CD4-positive, alpha-beta T cell treated with Interleukin-6 at 100 ng/mL for 8 hours (primary cell): ENCODE data around the gene MEA1.
"Not testable (repeated sequence)": the region's sequence is repeated elsewhere in the genome, so short reads cannot be mapped to it uniquely, and the experiment has no call there.

Source experiments
- DNase-seq: peaks from one replicate; pipeline ENCODE4 v3.0.0-alpha.2; 2020; ENCODE audit warnings: mixed read lengths, low spot score

MEA1 gene

GRCh38 chr6:43013843-43014433 is at the start of gene MEA1, which contains the start of gene KLHDC3:
TSS of gene MEA1 (minus strand) at chr6:43013946. CDS start at chr6:43013813, 133 bp downstream.
TSS of gene KLHDC3 (plus strand) at chr6:43014249. CDS start at chr6:43017193, 2,944 bp downstream.
- DNase-seq = peak; percentile 100

GRCh38 chr6:43062818-43063217 is 49.1 kb upstream of the MEA1 start:
- no peak for DNase-seq

- no peak for DNase-seq
Observed at GRCh38 chr6:43061861-43062260, 48.1 kb upstream of the MEA1 start.

GRCh38 chr6:43060755-43061633 is 47.2 kb upstream of the MEA1 start:
- DNase-seq = no peak

- DNase-seq = no peak
Observed at GRCh38 chr6:43060034-43060754, 46.4 kb upstream of the MEA1 start.

GRCh38 chr6:43059168-43060033 is 45.7 kb upstream of the MEA1 start, which contains the start of the genes KLC4 and MRPL2:
TSS of gene KLC4 (plus strand) at chr6:43059631. CDS start at chr6:43061336, 1,705 bp downstream.
TSS of gene MRPL2 (minus strand) at chr6:43059434. CDS start at chr6:43059381, 53 bp downstream.
- DNase-seq = peak; percentile 98

GRCh38 chr6:43058531-43058930 is 44.8 kb upstream of the MEA1 start:
- no peak for DNase-seq

GRCh38 chr6:43055966-43056365 is 42.2 kb upstream of the MEA1 start:
- no peak for DNase-seq

- DNase-seq = no peak
Observed at GRCh38 chr6:43054206-43054943, 40.6 kb upstream of the MEA1 start.

GRCh38 chr6:43053545-43054205 is 39.9 kb upstream of the MEA1 start, which contains the start of gene CUL7:
TSS of gene CUL7 (minus strand) at chr6:43053851. CDS start at chr6:43052788, 1,063 bp downstream.
- DNase-seq = peak; percentile 90

GRCh38 chr6:43052842-43053544 is 39.2 kb upstream of the MEA1 start:
- no peak for DNase-seq

GRCh38 chr6:43052225-43052841 is 38.6 kb upstream of the MEA1 start:
- no peak for DNase-seq

GRCh38 chr6:43050981-43051380 is 37.2 kb upstream of the MEA1 start:
- DNase-seq = no peak

GRCh38 chr6:43047998-43048397 is 34.3 kb upstream of the MEA1 start:
- no peak for DNase-seq

GRCh38 chr6:43045371-43045930 is 31.7 kb upstream of the MEA1 start:
- DNase-seq = no peak

- no peak for DNase-seq
Observed at GRCh38 chr6:43043310-43043709, 29.6 kb upstream of the MEA1 start.

GRCh38 chr6:43041475-43041874 is 27.7 kb upstream of the MEA1 start:
- DNase-seq = not testable (repeated sequence)

- DNase-seq = no peak
Observed at GRCh38 chr6:43040542-43041257, 27.0 kb upstream of the MEA1 start.
